Measurements from ENCODE around the gene STN1. TPM values are rescaled to one million over a fixed set of nuclear protein-coding genes. Genes with fewer than 3 reads are reported as not detected.
"Not testable (repeated sequence)": the region's sequence is repeated elsewhere in the genome, so short reads cannot be mapped to it uniquely, and the experiment has no call there.

The STN1 gene
- polyA plus RNA-seq, 12 donors, result 15.8 to 25.2 (median 21.6) TPM; not detected in 1

- DNase-seq, result no peak
These were observed 72.0 kb downstream of the STN1 start for GRCh38 chr10:103845972-103846371.

DNA sequence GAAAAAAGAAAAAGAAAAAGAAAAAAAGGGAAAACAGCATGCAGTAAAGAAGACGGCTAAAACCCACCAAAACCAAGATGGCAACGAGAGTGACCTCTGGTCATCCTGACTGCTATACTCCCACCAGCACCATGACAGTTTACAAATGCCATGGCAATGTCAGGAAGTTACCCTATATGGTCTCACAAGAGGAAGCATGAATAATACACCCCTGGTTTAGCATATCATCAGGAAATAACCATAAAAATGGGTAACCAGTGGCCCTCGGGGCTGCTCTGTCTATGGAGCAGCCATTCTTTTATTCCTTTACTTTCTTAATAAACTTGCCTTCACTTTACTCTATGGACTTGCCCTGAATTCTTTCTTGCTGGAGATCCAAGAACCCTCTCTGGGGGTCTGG, 72.6 kb downstream of the STN1 start:
- not testable (repeated sequence) for DNase-seq

GRCh38 chr10:103843854-103844570, 74.0 kb downstream of the STN1 start:
- DNase-seq, result no peak

DNA sequence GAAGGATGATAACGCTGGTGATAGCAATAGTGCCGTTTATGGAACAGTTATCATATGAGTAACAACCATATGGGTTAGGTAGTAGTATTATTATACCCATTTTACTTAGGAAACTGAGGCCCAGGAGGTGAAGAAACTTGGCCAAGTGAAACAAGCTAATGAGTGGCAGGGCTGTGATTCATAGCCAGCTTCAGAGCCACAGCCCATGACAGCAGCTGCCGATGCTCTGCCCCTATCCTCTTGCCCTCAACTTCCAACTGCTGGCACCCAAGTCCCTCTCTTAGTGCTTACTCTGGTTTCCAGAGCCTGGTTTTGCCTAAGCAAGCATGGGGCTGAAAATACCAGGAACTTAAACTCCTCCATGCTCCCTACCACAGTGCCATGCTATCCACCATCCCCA, 74.9 kb downstream of the STN1 start:
- no peak for DNase-seq

GRCh38 chr10:103842605-103843004, 75.4 kb downstream of the STN1 start:
- no peak for DNase-seq

DNA sequence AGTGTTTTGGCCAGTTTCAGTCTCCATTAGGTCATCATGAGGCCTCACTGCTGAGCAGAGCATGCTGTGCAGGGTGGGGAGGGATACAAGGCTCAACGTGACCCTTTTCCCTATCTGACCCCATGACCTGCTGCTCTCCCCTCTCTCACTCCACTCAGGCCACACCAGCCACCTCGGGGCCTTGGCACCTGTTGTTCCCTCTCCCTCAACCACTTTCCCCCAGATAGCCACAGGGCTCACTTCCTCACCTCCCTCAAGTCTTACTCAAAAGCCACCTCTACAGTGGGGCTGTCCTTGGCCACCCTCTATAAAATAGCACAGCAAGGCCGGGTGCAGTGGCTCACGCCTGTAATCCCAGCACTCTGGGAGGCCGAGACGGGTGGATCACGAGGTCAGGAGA, 76.5 kb downstream of the STN1 start:
- no peak for DNase-seq

DNA sequence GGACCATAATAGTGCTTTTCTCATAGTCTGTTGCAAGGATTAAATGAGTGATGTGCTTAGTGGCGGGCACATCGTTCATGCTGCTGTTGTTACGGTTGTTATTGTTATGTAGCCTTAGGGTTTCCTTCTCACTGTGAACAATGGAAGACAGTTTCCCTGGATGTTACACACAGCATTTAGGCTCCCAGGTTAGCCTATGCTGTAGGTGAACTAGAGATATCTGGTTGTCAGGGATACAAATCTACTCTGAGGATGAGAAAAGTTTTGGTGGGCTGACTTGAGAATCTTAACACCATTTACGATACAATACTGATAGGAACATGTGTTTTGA, 77.3 kb downstream of the STN1 start:
- no peak for DNase-seq

DNA sequence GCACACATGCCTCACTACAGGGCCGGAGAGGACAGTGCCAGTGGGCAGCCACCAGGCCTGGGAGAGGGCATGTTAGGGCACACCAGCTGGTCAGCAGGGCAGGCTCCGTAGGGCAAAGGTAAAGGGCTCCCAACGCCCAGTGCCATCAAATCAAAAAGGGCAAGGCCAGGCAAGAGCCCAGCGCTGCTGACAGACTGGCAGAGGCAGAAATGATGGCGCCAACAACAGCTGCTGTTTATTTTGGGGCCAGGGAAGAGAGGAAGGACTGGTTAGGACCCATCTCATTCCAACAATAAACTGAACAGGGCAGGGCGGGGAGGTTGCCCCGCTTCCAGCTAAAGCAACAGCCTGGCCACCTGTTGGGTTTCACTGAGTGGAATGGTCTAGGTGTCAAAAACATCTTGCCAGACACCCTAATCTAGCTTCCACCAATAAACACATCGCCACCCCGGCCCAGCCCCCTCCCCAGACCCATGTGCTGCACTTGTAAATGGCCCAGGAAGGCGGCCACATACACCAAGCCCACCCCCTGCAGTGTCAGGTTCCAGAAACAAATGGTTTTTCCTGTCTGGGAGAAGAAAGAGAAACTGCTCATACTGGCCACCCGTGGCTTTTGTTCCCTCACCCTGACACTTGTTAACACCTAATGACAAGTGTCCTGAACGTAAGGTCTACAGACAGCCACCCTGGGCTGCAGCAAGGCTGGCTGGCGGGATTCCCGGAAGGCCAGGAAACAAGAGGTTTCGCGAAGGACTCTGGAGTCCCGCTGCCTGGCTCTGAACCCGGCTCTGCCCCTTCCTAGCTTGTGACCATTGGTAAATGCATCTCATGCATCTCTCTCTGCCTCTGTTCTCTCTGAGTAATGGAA, 77.9 kb downstream of the STN1 start:
- DNase-seq, result no peak

DNA sequence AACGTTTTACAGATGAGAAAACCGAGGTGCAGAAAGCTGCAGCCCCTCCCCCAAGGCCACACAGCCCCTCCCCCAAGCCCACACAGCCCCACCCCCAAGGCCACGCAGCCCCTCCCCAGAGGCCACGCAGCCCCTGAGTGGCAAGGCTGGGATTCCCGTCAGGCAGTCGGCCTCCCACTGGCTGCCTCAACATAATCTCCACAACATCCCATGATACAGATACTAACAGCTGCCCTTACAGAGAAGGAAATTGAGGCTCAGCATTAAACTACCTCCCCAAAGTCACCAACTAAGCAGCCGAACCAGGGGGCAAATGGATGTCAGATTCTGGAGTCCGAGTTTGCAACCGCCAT, 78.5 kb downstream of the STN1 start:
- DNase-seq, result no peak

- DNase-seq, result no peak
These were observed 79.0 kb downstream of the STN1 start for GRCh38 chr10:103838862-103839518.

- DNase-seq, result no peak
These were observed 80.0 kb downstream of the STN1 start for GRCh38 chr10:103838070-103838395.

DNA sequence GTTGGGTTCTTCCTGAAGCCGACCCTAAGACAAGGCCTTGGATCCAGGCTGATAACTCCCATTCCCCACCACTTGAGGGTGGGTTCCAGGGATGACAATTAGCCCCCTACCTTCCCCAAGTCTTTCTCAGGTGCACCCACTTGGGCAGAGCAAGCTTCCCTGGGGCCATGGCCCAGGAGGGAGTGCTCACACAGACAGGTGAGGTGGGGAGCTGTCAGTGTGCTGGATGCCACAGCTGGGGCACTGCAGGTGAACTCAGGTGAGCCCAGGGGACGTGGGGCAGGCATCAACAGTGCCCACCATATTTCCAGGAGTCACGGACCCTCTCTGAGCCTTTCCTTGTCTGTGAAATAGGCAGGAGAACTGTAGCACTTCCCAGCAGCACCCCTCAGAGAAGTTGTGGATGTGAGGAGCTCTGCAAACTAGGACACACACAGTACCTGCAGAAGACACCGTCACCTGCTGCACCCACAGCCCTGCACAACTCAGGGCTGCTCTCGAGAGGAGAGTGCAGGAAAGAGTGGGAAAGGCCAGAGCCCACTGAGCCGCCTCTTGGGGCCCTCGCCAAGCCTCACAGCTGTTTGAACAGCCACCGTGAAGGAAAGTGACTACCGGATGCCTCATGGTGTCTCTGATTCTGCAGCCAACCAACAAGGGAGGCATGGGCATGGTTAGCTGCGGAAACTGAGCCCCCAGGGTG, 80.5 kb downstream of the STN1 start:
- no peak for DNase-seq

DNA sequence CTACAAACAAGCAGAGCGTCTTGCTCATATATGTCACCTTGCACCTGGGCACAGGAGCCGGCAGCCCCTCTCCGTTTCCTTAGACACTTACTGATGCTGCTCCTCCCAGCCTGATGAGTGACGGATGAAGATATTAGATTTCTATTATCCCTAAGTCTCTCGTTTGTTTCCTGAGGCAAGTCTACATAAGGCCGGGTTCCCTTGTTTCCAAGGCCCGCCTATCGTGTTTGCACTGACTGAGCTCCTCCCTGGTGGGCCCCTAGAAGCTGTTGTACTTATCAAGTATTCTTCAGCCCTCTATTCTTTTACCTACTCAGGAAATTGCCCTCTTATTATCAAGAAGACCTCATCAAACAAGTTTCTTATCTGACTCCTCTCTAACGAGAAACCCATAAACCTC, 81.1 kb downstream of the STN1 start:
- no peak for DNase-seq

DNA sequence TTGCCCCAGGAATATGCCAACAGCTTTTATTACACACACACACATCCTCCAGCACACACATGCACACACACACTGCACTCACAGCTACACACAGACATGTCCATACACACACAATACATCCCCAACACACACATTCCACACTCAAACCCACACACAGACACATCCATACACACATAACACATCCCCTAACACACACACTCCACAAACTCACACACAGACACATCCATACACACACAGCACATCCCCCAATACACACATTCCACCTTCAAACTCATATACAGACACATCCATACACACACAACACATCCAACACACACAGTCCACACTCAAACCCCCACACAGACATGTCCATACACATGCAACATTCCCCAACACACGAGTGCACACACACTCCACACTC, 81.7 kb downstream of the STN1 start:
- DNase-seq, result no peak

- DNase-seq, result peak; percentile 75
These were observed 82.6 kb downstream of the STN1 start for GRCh38 chr10:103835096-103836050.

- DNase-seq, result no peak
These were observed 83.4 kb downstream of the STN1 start for GRCh38 chr10:103834436-103835095.

DNA sequence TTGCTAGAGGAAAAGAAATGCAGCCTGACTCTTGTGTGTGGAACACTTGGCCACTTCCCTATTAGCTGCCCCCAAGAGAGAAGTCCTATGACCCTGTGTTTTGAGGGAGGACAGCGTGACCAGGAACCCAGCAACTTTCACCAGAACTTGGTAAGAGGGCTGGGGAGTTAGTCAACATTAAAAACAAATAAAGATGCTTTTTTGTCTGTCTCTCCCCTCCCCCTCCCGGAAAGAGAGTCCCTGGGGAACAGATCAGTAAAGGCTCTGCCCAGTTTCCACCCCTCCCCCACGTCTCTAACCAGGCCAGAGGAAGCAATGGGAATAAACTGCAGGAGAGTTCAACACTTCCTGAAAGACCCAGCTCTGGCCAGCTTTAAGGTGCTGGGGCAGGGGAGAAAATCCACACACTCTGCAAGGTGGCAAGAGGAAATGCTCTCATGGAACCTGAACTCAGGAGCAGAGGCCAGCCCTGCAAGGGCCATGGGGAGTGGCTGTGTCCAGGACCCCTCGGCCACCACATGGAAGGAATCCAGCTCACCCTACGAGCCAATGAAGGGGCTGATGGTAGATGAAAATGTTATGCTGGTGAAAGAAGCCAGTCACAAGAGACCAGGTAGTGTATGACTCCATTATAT, 84.1 kb downstream of the STN1 start:
- no peak for DNase-seq

DNA sequence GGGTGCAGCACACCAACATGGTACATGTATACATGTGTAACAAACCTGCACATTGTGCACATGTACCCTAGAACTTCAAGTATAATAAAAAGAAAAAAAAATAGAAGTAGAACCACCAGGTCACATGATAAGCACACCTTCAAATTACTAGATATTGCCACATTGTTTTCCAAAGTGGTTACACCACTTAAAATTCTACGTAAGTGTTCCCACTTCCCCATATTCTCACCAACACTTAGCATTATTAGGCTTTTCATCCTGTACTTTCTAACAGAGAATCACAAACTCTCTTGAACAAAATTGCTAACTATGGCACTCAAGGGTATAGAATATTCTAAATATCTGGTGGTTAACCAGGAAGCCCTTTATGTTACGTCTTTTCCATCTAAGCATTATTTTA, 85.2 kb downstream of the STN1 start:
- DNase-seq, result no peak
